A673 (cell line): ENCODE results near the gene PPP1R13B.

Experiments
- EZH2 ChIP-seq: fragments of 200-600 bp; sonication (generic); IDR thresholded peaks from 2 replicates; pipeline ENCODE4 v1.6.1; 2017; ENCODE audit warnings: borderline replicate concordance, low read depth, mild to moderate bottlenecking, mixed read lengths, antibody characterized with exemption, low read length; ENCODE audit not compliant: poor library complexity, severe bottlenecking
- TF ChIP-seq, protein P1 (sequence below): fragments of 300-800, 200-600 bp; sonication (generic); conservative IDR thresholded peaks from 2 replicates; pipeline ENCODE4 v1.5.1; 2017; ENCODE audit warnings: low read depth, mild to moderate bottlenecking, antibody characterized with exemption, low read length, moderate library complexity, mixed read lengths

DNA sequence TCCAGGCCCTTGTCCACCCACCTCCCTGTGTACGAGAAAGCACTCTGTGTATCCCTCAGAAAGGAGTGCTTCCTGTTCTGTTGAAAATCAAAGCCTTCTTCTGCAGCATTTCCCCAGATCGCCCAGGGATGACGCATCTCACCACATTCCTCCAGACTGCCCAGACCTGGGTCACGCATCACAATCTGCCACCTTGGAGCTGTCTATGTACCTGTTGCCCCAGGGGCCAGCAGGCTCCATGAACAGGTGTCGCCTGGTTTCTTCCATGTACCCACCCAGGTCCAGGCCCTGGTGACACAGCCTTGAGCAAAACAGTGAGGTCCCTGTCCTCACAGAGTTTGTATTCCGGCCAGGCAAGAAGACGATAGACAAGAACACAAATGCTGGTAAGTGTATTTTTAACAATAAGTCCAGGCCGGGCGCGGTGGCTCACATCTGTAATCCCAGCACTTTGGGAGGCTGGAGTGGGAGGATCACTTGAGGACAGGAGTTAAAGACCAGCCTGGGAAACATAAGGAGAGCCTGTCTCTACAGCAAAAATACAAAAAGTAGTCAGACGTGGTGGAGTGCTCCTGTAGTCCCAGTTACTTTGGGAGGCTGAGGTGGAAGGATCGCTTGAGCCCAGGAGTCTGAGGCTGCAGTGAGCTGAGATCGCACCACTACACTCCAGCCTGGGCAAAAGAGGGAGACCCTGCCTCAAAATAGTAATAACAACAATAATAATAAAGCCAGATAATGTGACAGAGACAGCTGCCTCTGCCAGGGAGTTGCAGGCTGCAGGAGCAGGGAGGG lies 6.8 kb upstream of the PPP1R13B start:
- TF ChIP-seq EZH2: no peak
- TF ChIP-seq, protein P1, sequence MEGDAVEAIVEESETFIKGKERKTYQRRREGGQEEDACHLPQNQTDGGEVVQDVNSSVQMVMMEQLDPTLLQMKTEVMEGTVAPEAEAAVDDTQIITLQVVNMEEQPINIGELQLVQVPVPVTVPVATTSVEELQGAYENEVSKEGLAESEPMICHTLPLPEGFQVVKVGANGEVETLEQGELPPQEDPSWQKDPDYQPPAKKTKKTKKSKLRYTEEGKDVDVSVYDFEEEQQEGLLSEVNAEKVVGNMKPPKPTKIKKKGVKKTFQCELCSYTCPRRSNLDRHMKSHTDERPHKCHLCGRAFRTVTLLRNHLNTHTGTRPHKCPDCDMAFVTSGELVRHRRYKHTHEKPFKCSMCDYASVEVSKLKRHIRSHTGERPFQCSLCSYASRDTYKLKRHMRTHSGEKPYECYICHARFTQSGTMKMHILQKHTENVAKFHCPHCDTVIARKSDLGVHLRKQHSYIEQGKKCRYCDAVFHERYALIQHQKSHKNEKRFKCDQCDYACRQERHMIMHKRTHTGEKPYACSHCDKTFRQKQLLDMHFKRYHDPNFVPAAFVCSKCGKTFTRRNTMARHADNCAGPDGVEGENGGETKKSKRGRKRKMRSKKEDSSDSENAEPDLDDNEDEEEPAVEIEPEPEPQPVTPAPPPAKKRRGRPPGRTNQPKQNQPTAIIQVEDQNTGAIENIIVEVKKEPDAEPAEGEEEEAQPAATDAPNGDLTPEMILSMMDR: no peak
